Endodermal cell (in vitro differentiated cells): ENCODE measurements around the gene TBC1D1. TPM values are rescaled to one million over a fixed set of nuclear protein-coding genes. Genes with fewer than 3 reads are reported as not detected.
A peak's percentile ranks its signal among the peaks of the same experiment; 100 is the strongest.

Source experiments
- DNase-seq: peaks from one replicate; pipeline ENCODE4 v3.0.0-alpha.2; 2017
- H3K27ac ChIP-seq: 2 replicates; pipeline ENCODE4 v1.5.1; 2013; ENCODE audit warnings: mild to moderate bottlenecking, low read depth, low read length, moderate library complexity
- H3K27me3 ChIP-seq: 2 replicates; pipeline ENCODE4 v1.6.1; 2013; ENCODE audit warnings: mild to moderate bottlenecking, low read length, moderate library complexity; ENCODE audit not compliant: insufficient read depth, control insufficient read depth, poor library complexity, severe bottlenecking
- H3K36me3 ChIP-seq: 2 replicates; pipeline ENCODE4 v1.7.0; 2013; ENCODE audit warnings: mild to moderate bottlenecking, low read length, moderate library complexity; ENCODE audit not compliant: control insufficient read depth, insufficient read depth
- H3K4me1 ChIP-seq: one replicate; pipeline ENCODE4 v1.7.0; 2013; ENCODE audit warnings: low read length; ENCODE audit not compliant: control insufficient read depth, insufficient read depth
- H3K4me3 ChIP-seq: 2 replicates; pipeline ENCODE4 v1.5.1; 2013; ENCODE audit warnings: mild to moderate bottlenecking, low read length, moderate library complexity
- H3K9ac ChIP-seq: 2 replicates; pipeline ENCODE4 v1.6.1; 2013; ENCODE audit warnings: mild to moderate bottlenecking, low read length, moderate library complexity; ENCODE audit not compliant: poor library complexity, severe bottlenecking; ENCODE audit errors: extremely low read depth
- H3K9me3 ChIP-seq: 2 replicates; pipeline ENCODE4 v1.6.1; 2013; ENCODE audit warnings: mild to moderate bottlenecking, low read length, moderate library complexity; ENCODE audit not compliant: control insufficient read depth
- H3K27ac Mint-ChIP-seq: 2 replicates; pipeline ENCODE4 v1.8.0; 2020; ENCODE audit warnings: mixed read lengths
- H3K27me3 Mint-ChIP-seq: 2 replicates; pipeline ENCODE4 v1.8.0; 2021; ENCODE audit warnings: mild to moderate bottlenecking, mixed read lengths; ENCODE audit not compliant: insufficient read depth
- H3K36me3 Mint-ChIP-seq: 2 replicates; pipeline ENCODE4 v1.8.0; 2020; ENCODE audit warnings: low read depth, mixed read lengths
- H3K4me1 Mint-ChIP-seq: 2 replicates; pipeline ENCODE4 v1.8.0; 2020; ENCODE audit warnings: mixed read lengths
- H3K4me3 Mint-ChIP-seq: 2 replicates; pipeline ENCODE4 v1.8.0; 2020; ENCODE audit warnings: mild to moderate bottlenecking, moderate library complexity, mixed read lengths
- H3K9me3 Mint-ChIP-seq: 2 replicates; pipeline ENCODE4 v1.8.0; 2020; ENCODE audit warnings: mild to moderate bottlenecking, mixed read lengths
- WGBS, 2 experiments: methylation state at CpG; one replicate each; pipeline versions ENCODE4 v1.1.5 to v1.1.7; 2013; ENCODE audit warnings: missing lambda C conversion rate in 2 of 2, mixed read lengths in 1 of 2; ENCODE audit not compliant: insufficient coverage in 1 of 2, insufficient read length in 1 of 2; 5-methylcytosine and 5-hydroxymethylcytosine counted together
- total RNA-seq, 2 donors: library from RNA; stranded (reverse); fragmentation: NEBNext Ultra II Directional in 1 of 2; extraction: Animal tissue kit (Norgen Biotek cat#: 25700) in 1 of 2; gene quantifications; 2 replicates in 1 of 2; 3 replicates in 1 of 2; pipeline ENCODE4 v1.2.1, GENCODE V29; 2021
- TF ChIP-seq, protein P1 (sequence below): fragments of 200-600 bp; sonication (generic); conservative IDR thresholded peaks from 2 replicates; pipeline ENCODE4 v1.5.0; 2021; ENCODE audit warnings: antibody characterized with exemption, mild to moderate bottlenecking

Gene TBC1D1
- total RNA-seq, 2 donors from 2014 or later: 110 to 122 TPM

DNA sequence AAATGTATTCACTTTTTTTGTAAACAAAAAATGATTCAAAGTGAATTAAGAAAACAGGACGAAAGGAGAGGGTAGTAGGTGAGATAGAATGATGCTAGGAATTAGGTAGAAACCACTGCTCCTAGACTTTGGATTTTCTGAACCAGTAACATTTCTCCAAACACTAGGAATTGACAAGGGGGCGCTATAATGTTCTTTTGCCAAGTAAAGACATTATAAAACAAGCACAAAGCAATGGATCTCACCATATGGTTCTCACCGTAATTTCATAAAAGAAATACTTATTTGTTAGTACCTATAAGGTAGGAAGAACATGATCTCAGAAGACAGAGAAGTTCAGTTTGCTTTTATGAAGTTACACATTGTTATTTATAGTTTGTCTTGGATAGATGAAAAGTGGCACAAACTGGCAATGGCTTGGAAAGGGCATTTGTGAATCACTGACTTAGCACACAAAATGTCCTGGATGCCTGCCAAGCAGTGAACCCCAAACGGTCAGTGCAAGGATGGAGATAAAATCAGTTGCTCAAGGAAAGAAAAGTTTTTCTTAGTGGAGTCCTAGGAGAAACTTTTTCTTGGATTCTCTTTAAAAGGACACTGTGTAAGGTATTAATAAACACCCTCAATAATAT is 8.1 kb upstream of the TBC1D1 start:
- H3K9me3 ChIP-seq: peaks cover 14% of the 10 kb centered on the region
- no peak overlapping the region for H3K9ac ChIP-seq
- peaks cover 30% of the 10 kb centered on the region for H3K27me3 ChIP-seq
- H3K27me3 Mint-ChIP-seq: peaks cover 20% of the 10 kb centered on the region
- H3K9me3 Mint-ChIP-seq: peaks cover 5% of the 10 kb centered on the region
- no peaks in the 10 kb centered on the region for H3K4me1 ChIP-seq
- no peak for DNase-seq
- WGBS, 2 experiments: 56 to 68% methylated on average over 2 to 3 of the region's 4 CpGs
- H3K4me3 Mint-ChIP-seq: no peak overlapping the region
- H3K36me3 ChIP-seq: no peaks in the 10 kb centered on the region
- no peak overlapping the region for H3K27ac Mint-ChIP-seq
- no peaks in the 10 kb centered on the region for H3K4me1 Mint-ChIP-seq
- H3K4me3 ChIP-seq: no peak overlapping the region
- no peaks in the 10 kb centered on the region for H3K36me3 Mint-ChIP-seq
- H3K27ac ChIP-seq: no peak overlapping the region
- TF ChIP-seq, protein P1, sequence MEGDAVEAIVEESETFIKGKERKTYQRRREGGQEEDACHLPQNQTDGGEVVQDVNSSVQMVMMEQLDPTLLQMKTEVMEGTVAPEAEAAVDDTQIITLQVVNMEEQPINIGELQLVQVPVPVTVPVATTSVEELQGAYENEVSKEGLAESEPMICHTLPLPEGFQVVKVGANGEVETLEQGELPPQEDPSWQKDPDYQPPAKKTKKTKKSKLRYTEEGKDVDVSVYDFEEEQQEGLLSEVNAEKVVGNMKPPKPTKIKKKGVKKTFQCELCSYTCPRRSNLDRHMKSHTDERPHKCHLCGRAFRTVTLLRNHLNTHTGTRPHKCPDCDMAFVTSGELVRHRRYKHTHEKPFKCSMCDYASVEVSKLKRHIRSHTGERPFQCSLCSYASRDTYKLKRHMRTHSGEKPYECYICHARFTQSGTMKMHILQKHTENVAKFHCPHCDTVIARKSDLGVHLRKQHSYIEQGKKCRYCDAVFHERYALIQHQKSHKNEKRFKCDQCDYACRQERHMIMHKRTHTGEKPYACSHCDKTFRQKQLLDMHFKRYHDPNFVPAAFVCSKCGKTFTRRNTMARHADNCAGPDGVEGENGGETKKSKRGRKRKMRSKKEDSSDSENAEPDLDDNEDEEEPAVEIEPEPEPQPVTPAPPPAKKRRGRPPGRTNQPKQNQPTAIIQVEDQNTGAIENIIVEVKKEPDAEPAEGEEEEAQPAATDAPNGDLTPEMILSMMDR: peak; percentile 60

GRCh38 chr4:37884855-37885487 is 5.9 kb upstream of the TBC1D1 start:
- Histone ChIP-seq H3K27me3 (peaks cover 52% of the 10 kb centered on the region), H3K27ac (no peak overlapping the region), H3K9me3 (peaks cover 14% of the 10 kb centered on the region), H3K4me3 (no peak overlapping the region), H3K36me3 (no peaks in the 10 kb centered on the region), H3K4me1 (no peaks in the 10 kb centered on the region), H3K9ac (no peak overlapping the region)
- H3K9me3 Mint-ChIP-seq: peaks cover 5% of the 10 kb centered on the region
- H3K4me3 Mint-ChIP-seq: no peak overlapping the region
- H3K36me3 Mint-ChIP-seq: no peaks in the 10 kb centered on the region
- no peak overlapping the region for H3K27ac Mint-ChIP-seq
- no peak for DNase-seq
- WGBS, 2 experiments: 90 to 100% methylated on average over 1 to 3 of the region's 3 CpGs
- TF ChIP-seq, protein P1: no peak
- H3K4me1 Mint-ChIP-seq: peaks cover 4% of the 10 kb centered on the region
- H3K27me3 Mint-ChIP-seq: peaks cover 42% of the 10 kb centered on the region

DNA sequence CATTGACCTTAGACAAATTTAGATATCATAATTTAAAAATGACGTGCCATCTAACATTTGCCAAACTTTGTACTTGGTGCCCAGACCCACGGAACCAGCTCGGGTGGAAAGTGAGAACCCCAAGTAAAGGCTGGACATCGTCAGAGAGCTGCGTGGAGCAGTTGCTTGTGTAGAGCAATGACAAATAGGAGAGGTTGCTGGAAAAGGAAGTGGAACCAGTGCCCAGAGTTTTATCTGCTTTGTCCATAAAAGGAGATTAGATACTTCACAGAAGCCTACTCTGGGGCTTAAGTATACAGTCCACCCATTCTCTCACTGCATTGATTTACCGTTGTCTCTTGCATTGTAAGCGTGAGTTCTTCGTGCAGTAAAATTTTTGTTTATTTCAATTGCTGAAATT is 5.4 kb upstream of the TBC1D1 start:
- Mint-ChIP-seq H3K9me3 (peaks cover 5% of the 10 kb centered on the region), H3K4me1 (peaks cover 7% of the 10 kb centered on the region), H3K27me3 (peaks cover 48% of the 10 kb centered on the region), H3K4me3 (no peak overlapping the region), H3K36me3 (no peaks in the 10 kb centered on the region), H3K27ac (no peak overlapping the region)
- 83 to 92% methylated on average over 4 to 8 of the region's 8 CpGs for WGBS, 2 experiments
- H3K9me3 ChIP-seq: peaks cover 14% of the 10 kb centered on the region
- peaks cover 57% of the 10 kb centered on the region for H3K27me3 ChIP-seq
- no peak overlapping the region for H3K27ac ChIP-seq
- H3K4me3 ChIP-seq: no peak overlapping the region
- no peaks in the 10 kb centered on the region for H3K4me1 ChIP-seq
- H3K36me3 ChIP-seq: no peaks in the 10 kb centered on the region
- H3K9ac ChIP-seq: no peak overlapping the region
- no peak for DNase-seq
- TF ChIP-seq, protein P1: no peak
